HG02840 (cell line): ENCODE data around the gene MACROD1.

Experiments used
- ATAC-seq: cut with Tn5 transposase; IDR thresholded peaks from one replicate; pipeline ENCODE4 v1.9.1; 2021; ENCODE audit warnings: mild to moderate bottlenecking, moderate library complexity, moderate number of reproducible peaks; ENCODE audit not compliant: unreplicated experiment, low FRiP score

MACROD1 gene

GRCh38 chr11:64096835-64097234 is 69.1 kb downstream of the MACROD1 start:
- no peak for ATAC-seq

GRCh38 chr11:64095949-64096348 is 70.0 kb downstream of the MACROD1 start:
- ATAC-seq = no peak

- ATAC-seq = no peak
Measured at GRCh38 chr11:64095273-64095817, 70.6 kb downstream of the MACROD1 start.

GRCh38 chr11:64094463-64095260 is 71.3 kb downstream of the MACROD1 start:
- ATAC-seq = no peak

- ATAC-seq = no peak
Measured at GRCh38 chr11:64093233-64094039, 72.5 kb downstream of the MACROD1 start.

GRCh38 chr11:64092761-64093136 is 73.2 kb downstream of the MACROD1 start:
- ATAC-seq = no peak

GRCh38 chr11:64092111-64092760 is 73.7 kb downstream of the MACROD1 start:
- no peak for ATAC-seq

- ATAC-seq = no peak
Measured at GRCh38 chr11:64090806-64091516, 75.0 kb downstream of the MACROD1 start.

GRCh38 chr11:64089915-64090805 is 75.8 kb downstream of the MACROD1 start:
- ATAC-seq = no peak

GRCh38 chr11:64089493-64089892 is 76.4 kb downstream of the MACROD1 start:
- ATAC-seq = no peak

- ATAC-seq = no peak
Measured at GRCh38 chr11:64089027-64089360, 76.9 kb downstream of the MACROD1 start.

- no peak for ATAC-seq
Measured at GRCh38 chr11:64088162-64089026, 77.5 kb downstream of the MACROD1 start.

- no peak for ATAC-seq
Measured at GRCh38 chr11:64086258-64087123, 79.4 kb downstream of the MACROD1 start.

- no peak for ATAC-seq
Measured at GRCh38 chr11:64085906-64086257, 80.0 kb downstream of the MACROD1 start.

GRCh38 chr11:64084951-64085710 is 80.8 kb downstream of the MACROD1 start:
- no peak for ATAC-seq

- no peak for ATAC-seq
Measured at GRCh38 chr11:64084146-64084950, 81.6 kb downstream of the MACROD1 start.
